HFFc6 (cell line): ENCODE measurements around the gene TMEM245. TPM values are rescaled to one million over a fixed set of nuclear protein-coding genes. Genes with fewer than 3 reads are reported as not detected.

Source experiments
- DNase-seq: peaks from one replicate; pipeline ENCODE4 v3.0.0-alpha.2; 2018
- H3K27ac Mint-ChIP-seq: 2 replicates; pipeline ENCODE4 v1.8.0; 2020; ENCODE audit warnings: mild to moderate bottlenecking, mixed read lengths
- H3K27me3 Mint-ChIP-seq: 2 replicates; pipeline ENCODE4 v1.8.0; 2021; ENCODE audit warnings: mild to moderate bottlenecking, moderate library complexity, mixed read lengths; ENCODE audit not compliant: insufficient read depth
- H3K36me3 Mint-ChIP-seq: 2 replicates; pipeline ENCODE4 v1.8.0; 2021; ENCODE audit warnings: low read depth, mixed read lengths
- H3K4me1 Mint-ChIP-seq: 2 replicates; pipeline ENCODE4 v1.8.0; 2020; ENCODE audit warnings: low read depth, mixed read lengths
- H3K4me3 Mint-ChIP-seq: 2 replicates; pipeline ENCODE4 v1.8.0; 2020; ENCODE audit warnings: mild to moderate bottlenecking, moderate library complexity, mixed read lengths
- H3K9me3 Mint-ChIP-seq: 2 replicates; pipeline ENCODE4 v1.8.0; 2020; ENCODE audit warnings: mild to moderate bottlenecking, mixed read lengths
- long read RNA-seq: library from polyadenylated mRNA; unstranded; transcript quantifications from one replicate; pipeline ENCODE4 v2.0.0, GENCODE V29; 2019
- total RNA-seq, 6 experiments: library from RNA; stranded (reverse); fragmentation: NEBNext Ultra II Directional; extraction: Animal tissue kit (Norgen Biotek cat#: 25700); gene quantifications; 2 replicates in 1 of 6; 3 replicates in 5 of 6; pipeline ENCODE4 v1.2.3, GENCODE V29; 2021
- TF ChIP-seq, protein P1 (sequence below): fragments of 200-600 bp; sonication (generic); IDR thresholded peaks from 2 replicates; pipeline ENCODE4 v1.5.0; 2021; ENCODE audit warnings: antibody characterized with exemption, mild to moderate bottlenecking

The TMEM245 gene
- 10 to 100 TPM; 52.1 to 61.8 (median 57.4) TPM for total RNA-seq
- long read RNA-seq, partial matches to known transcripts, result 8 of 43 reads
- long read RNA-seq, other reads (novel, unspliced or antisense), result 33 of 43 reads

DNA sequence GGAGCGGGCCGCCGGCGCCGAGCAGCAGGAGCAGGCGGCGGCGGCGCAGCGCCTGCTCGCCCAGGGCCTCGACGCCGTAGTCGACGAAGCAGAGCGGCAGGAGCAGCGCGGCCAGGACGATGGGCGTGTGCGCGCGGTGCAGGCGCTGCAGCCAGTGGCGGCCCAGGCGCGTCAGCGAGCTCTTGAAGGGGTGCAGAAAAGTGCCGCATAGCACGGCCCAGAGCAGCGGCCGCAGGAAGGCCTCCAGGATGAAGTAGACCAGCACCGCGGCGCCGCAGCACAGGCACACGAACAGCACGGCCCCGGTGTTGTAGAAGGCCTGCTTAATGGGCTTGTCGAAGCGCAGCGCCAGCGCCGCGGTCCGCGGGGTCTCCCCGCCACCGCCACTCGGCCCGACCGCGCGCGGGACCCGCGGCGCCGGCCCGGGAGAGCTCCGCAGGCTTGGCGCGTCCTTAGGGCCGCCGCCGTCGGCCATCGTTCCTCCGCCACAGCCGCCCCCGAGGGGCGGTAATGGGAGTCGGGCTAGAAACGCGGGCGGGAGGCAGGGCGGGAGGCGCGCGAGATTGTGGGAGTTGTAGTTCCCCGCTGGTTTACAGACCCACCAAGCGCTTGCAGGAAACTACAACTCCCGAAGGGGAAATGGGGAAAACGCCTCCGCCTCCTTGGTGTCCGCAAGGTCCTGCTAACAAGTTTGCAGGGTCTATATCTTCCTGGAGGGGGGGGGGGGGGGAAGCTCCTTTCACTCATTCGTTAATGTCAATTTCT lies at the start of gene TMEM245:
TSS of gene TMEM245 (minus strand) at position 509 of the 765 bp plus-strand sequence. CDS start at position 475, 34 bp downstream.
- H3K9me3 Mint-ChIP-seq, result no peaks in the 10 kb centered on the region
- TF ChIP-seq, protein P1, sequence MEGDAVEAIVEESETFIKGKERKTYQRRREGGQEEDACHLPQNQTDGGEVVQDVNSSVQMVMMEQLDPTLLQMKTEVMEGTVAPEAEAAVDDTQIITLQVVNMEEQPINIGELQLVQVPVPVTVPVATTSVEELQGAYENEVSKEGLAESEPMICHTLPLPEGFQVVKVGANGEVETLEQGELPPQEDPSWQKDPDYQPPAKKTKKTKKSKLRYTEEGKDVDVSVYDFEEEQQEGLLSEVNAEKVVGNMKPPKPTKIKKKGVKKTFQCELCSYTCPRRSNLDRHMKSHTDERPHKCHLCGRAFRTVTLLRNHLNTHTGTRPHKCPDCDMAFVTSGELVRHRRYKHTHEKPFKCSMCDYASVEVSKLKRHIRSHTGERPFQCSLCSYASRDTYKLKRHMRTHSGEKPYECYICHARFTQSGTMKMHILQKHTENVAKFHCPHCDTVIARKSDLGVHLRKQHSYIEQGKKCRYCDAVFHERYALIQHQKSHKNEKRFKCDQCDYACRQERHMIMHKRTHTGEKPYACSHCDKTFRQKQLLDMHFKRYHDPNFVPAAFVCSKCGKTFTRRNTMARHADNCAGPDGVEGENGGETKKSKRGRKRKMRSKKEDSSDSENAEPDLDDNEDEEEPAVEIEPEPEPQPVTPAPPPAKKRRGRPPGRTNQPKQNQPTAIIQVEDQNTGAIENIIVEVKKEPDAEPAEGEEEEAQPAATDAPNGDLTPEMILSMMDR, result no peak; the same call in 1 of the 2 replicates
- peaks cover 44% of the 10 kb centered on the region for H3K4me1 Mint-ChIP-seq
- H3K36me3 Mint-ChIP-seq, result peaks cover 9% of the 10 kb centered on the region
- H3K27ac Mint-ChIP-seq, result peak within 1 kb of the TSS; percentile 66
- no peaks in the 10 kb centered on the region; the same call in 1 of the 2 replicates for H3K27me3 Mint-ChIP-seq
- peak within 1 kb of the TSS; percentile 97 for H3K4me3 Mint-ChIP-seq
- DNase-seq, result peak; percentile 98

DNA sequence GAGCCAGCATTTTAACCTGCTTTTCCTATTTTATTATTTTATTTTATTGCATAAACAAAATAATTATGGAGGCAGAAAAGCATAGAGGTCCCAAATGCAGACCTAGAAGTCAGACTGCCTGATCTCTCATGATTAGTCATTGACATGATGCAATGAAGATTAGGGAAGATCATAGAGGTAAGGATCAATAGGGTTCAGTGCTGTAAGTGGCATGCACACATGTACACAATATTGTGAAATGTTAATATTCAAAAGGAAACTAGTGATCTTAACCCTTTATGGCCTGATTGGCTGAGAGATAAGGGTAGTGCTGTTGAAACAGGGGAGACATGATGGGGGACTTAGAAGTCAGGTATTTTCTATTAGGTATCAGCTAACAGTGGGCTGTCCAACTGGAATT lies 48.4 kb upstream of the TMEM245 start:
- Mint-ChIP-seq H3K36me3 (no peaks in the 10 kb centered on the region), H3K27me3 (peaks cover 25% of the 10 kb centered on the region)

DNA sequence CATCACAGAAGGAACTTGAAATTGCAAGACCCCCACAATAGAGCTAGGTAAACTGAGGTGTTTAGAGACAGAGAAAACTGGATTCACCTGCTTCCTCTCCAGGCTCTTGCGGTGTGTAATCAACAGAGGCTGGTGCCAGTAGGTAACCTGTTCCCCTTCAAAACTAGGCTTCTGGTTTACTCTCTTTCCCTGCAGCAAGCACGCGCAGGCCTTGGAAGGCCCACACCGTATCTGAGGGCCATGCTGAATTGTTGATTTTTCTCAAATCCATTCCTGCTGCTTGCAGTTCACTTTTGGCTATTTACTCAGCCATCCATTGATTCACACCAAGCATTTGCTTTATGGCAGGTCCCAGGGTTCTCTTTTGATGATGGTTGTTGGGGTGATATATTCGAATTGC lies 48.0 kb upstream of the TMEM245 start:
- Mint-ChIP-seq H3K9me3 (no peaks in the 10 kb centered on the region; the same call in 1 of the 2 replicates), H3K4me3 (no peak overlapping the region), H3K4me1 (peaks cover 16% of the 10 kb centered on the region), H3K27ac (no peak overlapping the region), H3K36me3 (no peaks in the 10 kb centered on the region), H3K27me3 (peaks cover 30% of the 10 kb centered on the region)
- no peak for DNase-seq
- TF ChIP-seq, protein P1, result no peak

More for the DNA sequence above, 48.4 kb upstream of the TMEM245 start:
- Mint-ChIP-seq H3K27ac (no peak overlapping the region), H3K4me1 (peaks cover 16% of the 10 kb centered on the region), H3K4me3 (no peak overlapping the region), H3K9me3 (no peaks in the 10 kb centered on the region; the same call in 1 of the 2 replicates)
- DNase-seq, result no peak
- TF ChIP-seq, protein P1, result no peak

DNA sequence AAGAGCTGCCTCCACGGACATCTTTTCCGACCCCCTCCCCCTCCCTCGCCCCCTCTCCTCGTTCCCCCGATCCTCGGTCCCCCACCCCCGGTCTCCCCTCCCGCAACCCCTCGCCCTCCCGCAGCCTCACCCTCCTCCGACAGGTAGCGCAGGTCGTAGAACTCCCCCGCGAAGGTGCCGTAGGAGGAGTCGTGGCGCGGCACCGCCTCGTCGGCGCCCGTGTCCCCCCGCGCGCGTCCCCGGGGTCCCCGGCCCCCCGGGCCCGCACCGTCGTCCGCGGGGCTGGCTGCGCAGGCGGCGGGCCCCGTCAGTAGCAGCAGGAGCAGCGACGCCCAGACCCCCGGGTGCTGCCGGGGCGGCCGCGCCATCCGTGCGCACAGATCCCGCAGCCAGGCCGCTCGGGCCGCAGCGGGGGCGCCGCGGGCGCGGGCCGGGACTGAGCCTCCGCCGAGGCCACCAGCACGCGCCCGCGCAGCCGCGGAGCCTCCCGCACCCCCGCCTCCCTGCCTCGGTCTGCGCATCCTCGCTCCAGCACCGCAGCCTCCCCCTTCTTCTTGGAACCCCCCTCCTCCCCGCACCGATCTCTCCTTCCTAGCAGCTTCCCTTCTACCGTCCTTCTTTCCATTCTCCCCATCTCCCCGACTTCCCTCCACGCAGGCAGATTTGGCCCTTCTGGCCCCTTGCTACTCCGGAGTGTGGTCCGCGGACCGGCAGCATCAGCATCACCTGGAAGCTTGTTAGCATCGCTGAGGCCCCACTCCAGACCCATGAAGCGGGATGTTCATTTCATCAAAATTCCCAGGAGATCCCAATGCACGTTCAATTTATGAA lies 47.2 kb upstream of the TMEM245 start, which contains the start of gene FRRS1L:
TSS of gene FRRS1L (minus strand) at position 479 of the 831 bp plus-strand sequence. CDS start at position 368, 111 bp downstream.
- no peaks in the 10 kb centered on the region for H3K36me3 Mint-ChIP-seq
- peaks cover 12% of the 10 kb centered on the region for H3K4me1 Mint-ChIP-seq
- DNase-seq, result no peak
- TF ChIP-seq, protein P1, result no peak
- H3K4me3 Mint-ChIP-seq, result no peak within 1 kb of the TSS
- no peaks in the 10 kb centered on the region; the same call in 1 of the 2 replicates for H3K9me3 Mint-ChIP-seq
- H3K27ac Mint-ChIP-seq, result no peak within 1 kb of the TSS
- H3K27me3 Mint-ChIP-seq, result peaks cover 31% of the 10 kb centered on the region

DNA sequence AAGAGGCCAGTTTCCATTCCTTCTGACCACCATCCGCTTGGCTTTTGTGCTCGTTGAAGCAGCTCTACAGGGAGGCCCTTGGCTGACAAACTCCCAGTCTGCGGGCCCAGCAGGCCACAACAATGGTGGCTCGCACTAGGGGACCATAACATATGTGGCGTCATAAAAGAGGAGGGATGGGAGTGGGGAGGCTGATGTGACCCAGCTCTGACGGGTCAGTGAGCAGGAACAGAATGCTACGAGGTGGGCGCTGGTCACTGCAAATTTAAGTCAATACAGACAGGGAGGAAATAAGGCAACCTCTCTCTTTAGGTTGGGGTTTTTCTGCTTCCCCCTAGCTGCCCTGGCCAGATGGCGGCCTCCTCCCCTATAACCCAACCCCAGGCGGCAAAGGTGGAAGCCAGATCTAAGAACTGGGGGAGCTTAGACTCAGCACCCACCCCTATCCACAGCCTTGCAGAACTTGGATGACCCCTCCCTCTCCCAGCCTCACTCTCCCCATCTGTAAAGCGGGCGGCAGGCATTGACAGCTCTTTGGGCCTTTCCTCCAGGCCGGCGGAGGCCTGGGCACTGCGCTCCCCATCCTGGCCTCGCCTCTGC lies 46.5 kb upstream of the TMEM245 start:
- peaks cover 5% of the 10 kb centered on the region; the same call in 1 of the 2 replicates for H3K4me1 Mint-ChIP-seq
- peaks cover 32% of the 10 kb centered on the region for H3K27me3 Mint-ChIP-seq
- H3K4me3 Mint-ChIP-seq, result no peak overlapping the region
- no peaks in the 10 kb centered on the region for H3K36me3 Mint-ChIP-seq
- TF ChIP-seq, protein P1, result no peak
- H3K27ac Mint-ChIP-seq, result no peak overlapping the region
- H3K9me3 Mint-ChIP-seq, result no peaks in the 10 kb centered on the region; the same call in 1 of the 2 replicates
- no peak for DNase-seq
